HG02642 (cell line): Measurements from ENCODE around the gene CNPPD1.

Experiments used
- ATAC-seq: cut with Tn5 transposase; IDR thresholded peaks from one replicate; pipeline ENCODE4 v1.9.1; 2021; ENCODE audit warnings: mild to moderate bottlenecking; ENCODE audit not compliant: unreplicated experiment, poor library complexity

Gene CNPPD1

DNA sequence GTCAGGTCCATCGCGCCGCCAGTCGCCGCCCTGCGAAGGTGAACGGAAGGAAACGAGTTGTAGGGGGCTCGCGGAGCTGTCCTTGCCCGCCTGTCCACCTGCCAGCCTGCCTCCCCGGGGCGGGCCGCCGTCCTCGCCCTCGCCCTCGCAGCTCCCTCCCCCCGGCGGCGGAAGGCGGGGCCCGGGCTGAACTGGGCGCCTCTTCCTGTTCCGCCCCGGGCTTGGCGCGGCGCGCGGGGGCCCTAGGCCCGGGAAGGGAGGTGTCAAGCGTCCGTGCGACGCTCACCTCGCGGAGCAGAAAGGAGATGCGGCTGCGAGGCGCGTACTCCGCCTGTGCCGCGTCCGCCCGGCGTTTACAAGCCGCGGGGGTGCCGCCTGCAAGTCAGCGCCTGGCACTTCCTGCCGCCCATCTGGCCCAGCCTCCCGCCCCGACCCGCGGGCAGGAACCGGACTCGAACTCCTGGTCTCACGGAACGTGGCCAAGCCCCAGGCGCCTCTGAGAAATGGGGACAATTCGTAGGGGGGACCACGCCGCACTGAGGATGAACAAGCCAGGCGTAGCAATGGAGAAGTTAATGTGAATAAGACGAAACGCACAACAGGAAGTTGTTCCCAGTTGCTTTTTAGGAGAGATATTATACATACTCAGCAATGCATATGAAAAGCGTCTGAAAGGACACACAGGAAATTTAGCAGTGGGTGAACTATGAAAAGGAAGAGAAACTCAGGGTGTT, at the start of gene CNPPD1:
Gene CNPPD1 (minus strand): TSS at position 108 of the 734 bp plus-strand sequence. CDS start 97 bp downstream, at position 11.
- ATAC-seq: peak; percentile 67

DNA sequence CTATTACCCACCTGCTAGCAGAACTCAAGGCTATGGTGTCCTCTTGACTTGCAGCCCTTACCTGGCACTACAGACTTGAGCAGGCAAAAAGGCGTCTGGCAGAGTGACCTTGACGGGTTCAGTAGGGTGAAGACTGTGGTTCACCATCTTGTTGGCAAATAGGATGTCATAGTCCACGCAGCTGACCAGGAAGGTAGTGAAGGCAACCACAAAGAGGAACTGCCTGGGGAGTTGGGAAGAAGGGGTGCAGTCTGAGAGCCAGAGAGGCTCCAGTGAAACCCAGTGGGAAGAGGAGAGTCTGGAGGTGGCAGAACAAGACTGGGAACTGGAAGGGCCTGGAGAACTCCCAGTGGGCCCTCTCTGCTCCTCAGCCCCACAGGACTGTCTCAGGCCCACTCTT, 48.6 kb upstream of the CNPPD1 start:
- no peak for ATAC-seq

- ATAC-seq: no peak
Observed at GRCh38 chr2:219223831-219224610, 47.3 kb upstream of the CNPPD1 start.

- ATAC-seq: no peak
Observed at GRCh38 chr2:219221957-219222518, 45.3 kb upstream of the CNPPD1 start.

- ATAC-seq: no peak
Observed at GRCh38 chr2:219220652-219221402, 44.1 kb upstream of the CNPPD1 start.

DNA sequence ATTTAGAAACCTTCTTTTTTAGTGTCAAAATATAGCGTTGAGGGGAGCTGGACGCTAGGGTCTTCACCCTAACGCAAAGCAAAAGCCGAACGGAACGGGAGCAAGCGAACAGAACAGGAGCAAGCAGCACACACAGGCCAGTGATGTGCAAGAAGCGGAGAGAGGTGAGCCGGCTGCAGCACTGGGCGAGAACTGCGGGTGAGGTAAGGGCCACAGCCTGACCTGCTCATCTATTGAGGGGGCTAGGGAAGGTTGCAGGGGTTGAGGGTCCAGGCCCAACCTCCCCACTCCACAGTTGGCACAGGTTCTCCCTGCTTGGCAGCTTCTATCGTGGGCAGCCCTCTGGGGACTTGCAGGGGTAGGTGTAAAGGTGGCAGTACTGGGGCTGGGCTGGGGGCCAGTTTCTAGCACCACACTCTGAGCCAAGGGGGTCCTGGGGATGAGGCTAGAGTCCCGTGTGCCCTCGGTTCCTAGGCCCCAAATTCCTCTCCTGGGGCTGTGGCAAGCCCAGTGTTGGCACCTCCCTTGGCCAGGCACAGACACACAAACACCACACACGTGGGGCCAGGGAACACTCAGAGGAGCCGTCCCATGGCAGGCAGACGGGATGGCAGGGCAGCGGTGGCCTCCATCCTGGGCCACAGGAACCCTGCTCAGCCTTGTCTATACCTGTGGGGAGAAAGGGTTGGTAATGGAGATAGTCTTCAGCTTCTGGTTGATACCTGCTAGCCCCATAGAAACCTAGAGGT, 43.2 kb upstream of the CNPPD1 start:
- ATAC-seq: no peak

- peak; percentile 79 for ATAC-seq
Observed at GRCh38 chr2:219218732-219219701, 42.3 kb upstream of the CNPPD1 start, which contains the start of gene ABCB6. Gene ABCB6 (minus strand): TSS chr2:219218958. CDS start chr2:219218673, 285 bp downstream.

GRCh38 chr2:219218217-219218731, 41.5 kb upstream of the CNPPD1 start:
- peak; percentile 30 for ATAC-seq

DNA sequence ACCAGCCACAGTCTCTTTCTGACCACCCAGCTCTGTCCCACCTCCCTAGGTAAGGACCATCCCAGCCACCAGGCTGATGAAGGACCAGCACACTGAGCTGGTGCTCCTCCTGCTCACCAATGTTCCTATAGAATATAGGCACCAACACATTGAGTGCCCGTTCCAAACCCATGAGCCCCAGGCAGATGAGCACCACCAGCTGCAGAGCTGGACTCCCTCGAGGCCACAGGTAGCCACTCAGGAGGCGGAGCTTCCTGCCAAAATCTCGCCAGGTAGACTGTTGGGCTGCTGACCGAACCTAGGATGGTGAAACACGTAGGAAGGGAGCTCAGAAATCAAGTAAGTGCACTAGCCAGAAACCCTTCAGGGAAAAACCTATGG, 39.8 kb upstream of the CNPPD1 start:
- no peak for ATAC-seq

DNA sequence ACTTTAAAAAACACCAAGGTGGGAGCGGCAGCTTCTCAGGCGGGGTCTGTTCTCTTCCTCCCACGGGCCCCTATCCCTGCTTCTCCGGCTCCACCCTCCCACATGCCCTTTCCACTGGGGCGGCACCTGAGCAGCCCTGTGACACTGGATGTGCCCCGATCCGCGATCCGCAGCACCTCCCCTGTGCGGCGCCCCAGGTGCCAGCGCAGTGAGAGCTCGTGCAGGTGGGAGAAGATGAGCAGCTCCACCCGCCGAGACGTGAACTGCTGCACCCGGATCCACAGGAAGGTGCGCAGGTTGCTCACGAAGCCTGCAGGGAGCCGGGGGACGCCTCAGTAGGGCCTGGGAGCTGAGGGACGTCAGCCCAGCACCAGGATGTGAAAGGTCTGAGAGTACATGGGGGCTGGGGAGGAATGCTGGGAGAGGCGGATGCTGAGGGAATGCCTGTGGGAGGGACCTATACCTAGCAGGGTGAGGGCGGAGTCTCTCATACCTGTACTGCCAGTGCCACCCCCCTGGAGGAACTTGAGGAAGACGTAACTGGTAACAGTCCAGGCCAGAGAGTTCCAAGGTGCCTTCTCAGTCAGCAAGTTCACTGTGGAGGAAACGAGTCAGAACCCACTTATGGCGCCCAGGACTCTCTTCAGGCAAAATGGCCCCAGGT, 39.3 kb upstream of the CNPPD1 start:
- no peak for ATAC-seq

DNA sequence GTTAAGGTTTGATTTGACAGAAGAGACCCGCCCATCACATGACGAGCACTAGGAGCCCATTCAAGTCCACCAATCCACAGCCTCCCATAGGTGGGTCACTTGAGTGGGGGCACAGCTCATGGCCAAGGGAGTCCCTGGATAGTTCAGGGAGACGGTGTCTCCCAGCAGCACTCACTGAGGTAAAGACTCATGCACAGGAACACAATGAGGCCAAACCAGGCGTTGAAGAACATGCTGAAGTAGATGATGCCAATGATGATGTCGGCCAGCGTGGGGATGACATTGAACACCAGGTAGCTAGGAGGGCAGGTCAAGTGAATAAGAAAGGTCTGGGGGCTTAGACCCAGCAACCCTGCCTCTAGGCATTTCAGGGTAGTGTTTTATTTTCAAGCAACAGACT, 38.1 kb upstream of the CNPPD1 start:
- no peak for ATAC-seq

- ATAC-seq: no peak
Observed at GRCh38 chr2:219214141-219214540, 37.4 kb upstream of the CNPPD1 start.

GRCh38 chr2:219213486-219214071, 36.9 kb upstream of the CNPPD1 start:
- no peak for ATAC-seq

GRCh38 chr2:219213026-219213415, 36.3 kb upstream of the CNPPD1 start:
- no peak for ATAC-seq

DNA sequence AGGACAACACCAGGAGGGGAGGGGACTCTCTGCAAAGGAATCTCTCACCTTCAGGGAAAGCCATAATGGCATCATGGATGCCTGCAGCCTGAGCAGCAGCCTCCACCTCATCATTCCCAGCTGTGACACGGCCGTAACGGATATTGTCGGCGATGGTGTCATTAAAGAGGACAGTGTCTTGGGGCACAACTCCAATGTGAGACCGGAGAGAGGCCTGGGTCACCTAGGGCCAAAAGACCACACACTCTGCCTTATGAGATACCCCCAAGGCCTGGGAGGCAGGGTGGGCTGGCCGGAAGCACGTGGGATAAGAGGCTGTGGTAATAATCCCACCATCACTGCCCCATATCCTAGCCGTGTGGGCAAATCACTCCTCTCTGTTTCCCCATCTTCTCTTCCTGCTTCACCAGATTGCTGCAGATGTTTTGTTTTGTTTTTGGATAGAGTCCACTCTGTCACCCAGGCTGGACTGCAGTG, 34.2 kb upstream of the CNPPD1 start:
- ATAC-seq: no peak

- ATAC-seq: no peak
Observed at GRCh38 chr2:219210196-219210885, 33.6 kb upstream of the CNPPD1 start.
